ENCODE data around the gene COL27A1. TPM values are rescaled to one million over a fixed set of nuclear protein-coding genes. Genes with fewer than 3 reads are reported as not detected.

The COL27A1 gene
- polyA plus RNA-seq, 2 of the 4 experiments (the other 2 are of a cell fraction), result 6.9 to 20.6 TPM

DNA sequence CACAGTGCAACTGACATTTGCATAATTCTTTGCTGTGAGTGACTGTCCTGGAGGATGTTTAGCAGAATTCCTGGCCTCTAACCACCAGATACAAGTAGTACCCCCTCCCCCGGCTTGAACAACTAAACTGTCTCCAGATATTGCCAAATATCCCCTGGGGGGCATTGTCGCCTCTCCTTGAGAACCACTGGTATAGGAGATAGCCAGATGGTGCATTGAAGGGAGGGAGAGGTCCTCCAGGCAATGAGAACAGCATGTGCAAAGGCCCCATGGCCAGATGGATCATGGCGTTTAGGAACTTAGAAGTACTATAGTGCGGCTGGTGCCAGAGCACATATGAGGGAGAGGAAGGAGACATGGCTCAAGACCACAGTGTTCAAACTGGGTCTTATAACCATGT is 148.6 kb downstream of the COL27A1 start:
- H3K27ac ChIP-seq, result no peak overlapping the region
- 89% methylated on average over 4 of the region's 4 CpGs for WGBS (ENCODE audit: missing lambda C conversion rate)
- POLR2A ChIA-PET, result no interaction called here
- no peaks in the 10 kb centered on the region for H3K4me1 ChIP-seq
- TF ChIP-seq NFE2L2 (conservative IDR thresholded peaks at IDR 0.05; ENCODE audit: low read length), result no peak
- TF ChIP-seq, protein P1, sequence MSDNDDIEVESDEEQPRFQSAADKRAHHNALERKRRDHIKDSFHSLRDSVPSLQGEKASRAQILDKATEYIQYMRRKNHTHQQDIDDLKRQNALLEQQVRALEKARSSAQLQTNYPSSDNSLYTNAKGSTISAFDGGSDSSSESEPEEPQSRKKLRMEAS (IDR thresholded peaks at IDR 0.05), result no peak
- H3K4me2 ChIP-seq, result no peak overlapping the region
- CTCF ChIA-PET, result interaction anchor here (0.8 to 1.5 kb wide), 7 partner anchors 10 to 566 kb away, joined by 3 to 5 read pairs (median 3); no protein-coding TSS in a partner anchor
- H3K9me3 ChIP-seq, result no peaks in the 10 kb centered on the region
- ATAC-seq, result no peak
- DNase-seq (ENCODE audit: low read depth in 1 of 2, low spot score in 1 of 2), result no peak
- no peak overlapping the region for H3K4me3 ChIP-seq
- no peak for FAIRE-seq

DNA sequence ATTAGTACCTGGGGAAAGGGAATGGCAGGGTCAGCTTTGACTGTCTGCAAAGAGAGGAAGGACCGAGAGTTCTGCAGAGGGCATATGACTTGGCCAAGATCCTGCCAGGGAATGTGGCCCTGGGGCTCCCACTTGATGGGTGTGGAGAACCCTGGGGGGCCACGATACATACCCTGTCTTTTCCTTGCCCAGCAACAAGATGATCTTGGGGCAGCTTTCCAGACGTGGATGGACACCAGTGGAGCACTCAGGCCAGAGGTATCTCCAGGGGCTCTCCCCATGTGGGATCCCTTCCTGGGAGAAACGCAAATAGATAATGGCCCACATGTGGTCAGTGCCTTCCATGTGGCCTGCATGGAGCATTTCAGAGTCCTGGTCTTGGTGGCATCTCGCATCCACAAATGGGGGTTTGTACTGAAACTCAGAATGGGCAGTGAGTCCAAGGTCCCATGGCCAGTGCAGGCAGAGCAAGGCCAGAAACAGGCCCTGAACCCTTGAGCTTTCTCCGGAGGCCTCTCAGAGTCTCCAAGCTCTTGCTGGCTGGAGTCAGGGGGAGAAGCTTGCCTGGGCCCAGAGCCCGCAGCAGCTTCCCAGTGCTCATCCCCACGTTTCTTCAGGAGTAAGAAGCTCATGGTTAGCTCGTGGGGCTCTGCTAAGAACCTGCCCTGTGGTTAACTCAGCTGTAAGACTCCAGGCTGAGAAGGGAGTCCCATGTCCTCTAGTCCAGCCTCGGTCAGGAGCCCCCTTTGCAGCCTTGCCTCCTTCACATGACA is 149.3 kb downstream of the COL27A1 start:
- WGBS (ENCODE audit: missing lambda C conversion rate), result 90% methylated on average over 10 of the region's 10 CpGs
- H3K27ac ChIP-seq, result no peak overlapping the region
- ChIA-PET POLR2A (no interaction called here), CTCF (interaction anchor here (0.7 to 1.5 kb wide), 10 partner anchors 9 to 567 kb away, joined by 3 to 5 read pairs (median 3); no protein-coding TSS in a partner anchor)
- no peak overlapping the region for H3K4me2 ChIP-seq
- no peaks in the 10 kb centered on the region for H3K9me3 ChIP-seq
- H3K4me3 ChIP-seq, result no peak overlapping the region
- H3K4me1 ChIP-seq, result no peaks in the 10 kb centered on the region
- ATAC-seq (no peak), FAIRE-seq (no peak), DNase-seq (ENCODE audit: low read depth in 1 of 2, low spot score in 1 of 2) (no peak)
- no peak for TF ChIP-seq JUN (IDR thresholded peaks at IDR 0.05)

DNA sequence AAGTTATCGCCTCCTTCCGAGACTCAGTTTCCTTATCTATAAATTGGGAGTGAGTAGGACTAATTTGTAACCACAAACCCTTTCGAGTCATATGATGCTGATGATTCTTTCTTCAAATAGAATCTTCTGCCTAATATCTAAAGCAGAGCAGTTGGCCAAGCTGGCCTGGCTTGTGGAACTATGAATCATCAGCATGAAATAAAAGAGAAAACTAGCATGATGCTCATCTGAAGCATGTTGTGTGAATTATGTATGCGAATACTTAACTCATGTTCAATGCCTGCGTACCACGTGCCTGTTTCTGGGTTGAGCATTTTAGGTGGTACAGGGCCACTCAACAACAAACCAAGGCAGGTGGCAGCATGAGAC is 152.5 kb downstream of the COL27A1 start:
- TF ChIP-seq RFX5 (IDR thresholded peaks at IDR 0.05) (no peak), HOXB13 (CRISPR knock-in tag; IDR thresholded peaks at IDR 0.05; ENCODE audit: low read depth) (no peak), PHF8 (IDR thresholded peaks at IDR 0.05; ENCODE audit: borderline replicate concordance, low read depth) (no peak), HOXA7 (CRISPR knock-in tag; IDR thresholded peaks at IDR 0.05) (no peak), MYC (IDR thresholded peaks at IDR 0.05; ENCODE audit: borderline replicate concordance, low read length) (no peak), ZFP36 (IDR thresholded peaks at IDR 0.05; ENCODE audit: borderline replicate concordance, partially characterized antibody) (no peak)
- TF ChIP-seq, protein P1 (IDR thresholded peaks at IDR 0.05), result no peak
- FAIRE-seq (no peak), ATAC-seq (no peak), DNase-seq (ENCODE audit: low read depth in 1 of 2, low spot score in 1 of 2) (no peak)
- no peak overlapping the region for H3K27ac ChIP-seq
- no peak overlapping the region for H3K4me2 ChIP-seq
- H3K4me1 ChIP-seq, result no peaks in the 10 kb centered on the region
- CTCF ChIA-PET, result interaction anchor here (0.6 to 0.9 kb wide), 3 partner anchors 212 to 262 kb away, joined by 3 read pairs; no protein-coding TSS in a partner anchor
- H3K9me3 ChIP-seq, result no peaks in the 10 kb centered on the region
- 90% methylated on average over 6 of the region's 6 CpGs for WGBS (ENCODE audit: missing lambda C conversion rate)
- POLR2A ChIA-PET, result no interaction called here
- H3K4me3 ChIP-seq, result no peak overlapping the region

DNA sequence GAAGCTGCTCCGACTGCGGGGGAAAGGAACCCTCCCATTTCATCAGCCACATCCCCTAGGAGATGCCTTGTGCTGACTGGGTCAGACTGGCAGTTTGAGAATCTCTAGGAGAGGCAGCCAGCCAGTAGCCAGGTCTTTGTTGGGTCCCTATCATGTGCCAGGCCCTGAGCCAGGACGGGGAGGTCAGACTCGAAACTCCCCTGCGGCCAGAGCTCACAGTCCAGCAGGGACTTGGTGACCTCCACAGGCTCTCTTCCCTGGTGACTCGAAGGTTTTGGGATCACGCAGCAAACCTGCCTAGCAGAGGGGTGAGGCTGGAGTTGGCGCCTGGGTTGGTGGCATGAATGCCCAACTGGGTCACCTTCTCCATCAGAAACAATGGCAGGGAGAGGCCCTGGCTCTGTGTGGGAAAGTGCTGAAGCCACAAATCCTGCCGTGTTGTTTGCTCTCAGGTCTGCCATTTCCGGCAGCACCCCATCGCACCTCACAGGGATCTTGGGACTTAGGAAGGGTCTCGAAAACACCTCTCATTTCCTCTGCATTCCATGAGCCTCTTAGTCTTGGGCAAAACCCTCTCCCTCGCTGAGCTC is 153.1 kb downstream of the COL27A1 start:
- ChIA-PET CTCF (interaction anchor here (0.6 to 0.9 kb wide), 3 partner anchors 212 to 262 kb away, joined by 3 read pairs; no protein-coding TSS in a partner anchor), POLR2A (no interaction called here)
- FAIRE-seq (no peak), ATAC-seq (no peak), DNase-seq (ENCODE audit: low read depth in 1 of 2, low spot score in 1 of 2) (no peak)
- Histone ChIP-seq H3K4me3 (no peak overlapping the region), H3K4me1 (no peaks in the 10 kb centered on the region), H3K9me3 (no peaks in the 10 kb centered on the region), H3K27ac (no peak overlapping the region), H3K4me2 (no peak overlapping the region)
- WGBS (ENCODE audit: missing lambda C conversion rate), result 94% methylated on average over 10 of the region's 13 CpGs
- TF ChIP-seq, protein P2, sequence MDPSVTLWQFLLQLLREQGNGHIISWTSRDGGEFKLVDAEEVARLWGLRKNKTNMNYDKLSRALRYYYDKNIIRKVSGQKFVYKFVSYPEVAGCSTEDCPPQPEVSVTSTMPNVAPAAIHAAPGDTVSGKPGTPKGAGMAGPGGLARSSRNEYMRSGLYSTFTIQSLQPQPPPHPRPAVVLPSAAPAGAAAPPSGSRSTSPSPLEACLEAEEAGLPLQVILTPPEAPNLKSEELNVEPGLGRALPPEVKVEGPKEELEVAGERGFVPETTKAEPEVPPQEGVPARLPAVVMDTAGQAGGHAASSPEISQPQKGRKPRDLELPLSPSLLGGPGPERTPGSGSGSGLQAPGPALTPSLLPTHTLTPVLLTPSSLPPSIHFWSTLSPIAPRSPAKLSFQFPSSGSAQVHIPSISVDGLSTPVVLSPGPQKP (IDR thresholded peaks at IDR 0.05; ENCODE audit: low read depth, low read length), result no peak
- TF ChIP-seq EHF (CRISPR knock-in tag; IDR thresholded peaks at IDR 0.05), result no peak
- no peak for TF ChIP-seq CBX8 (IDR thresholded peaks at IDR 0.05)
- TF ChIP-seq ESRRA (IDR thresholded peaks at IDR 0.05; ENCODE audit: borderline replicate concordance, low read length), result no peak
- no peak for TF ChIP-seq MAFK (IDR thresholded peaks at IDR 0.05; ENCODE audit: partially characterized antibody)
- TF ChIP-seq KDM5A (IDR thresholded peaks at IDR 0.05), result no peak

Measured in A549 (cell line).